Ammon's horn (tissue), 1 donor: ENCODE data around the gene MPG.
A peak's percentile ranks its signal among the peaks of the same experiment; 100 is the strongest.
"Not testable (repeated sequence)": the region's sequence is repeated elsewhere in the genome, so short reads cannot be mapped to it uniquely, and the experiment has no call there.

Source experiments
- DNase-seq: peaks from one replicate; pipeline ENCODE4 v3.0.0-alpha.2; 2016; ENCODE audit warnings: low spot score

The MPG gene

GRCh38 chr16:112153-112840 is 34.3 kb downstream of the MPG start:
- DNase-seq = no peak

DNA sequence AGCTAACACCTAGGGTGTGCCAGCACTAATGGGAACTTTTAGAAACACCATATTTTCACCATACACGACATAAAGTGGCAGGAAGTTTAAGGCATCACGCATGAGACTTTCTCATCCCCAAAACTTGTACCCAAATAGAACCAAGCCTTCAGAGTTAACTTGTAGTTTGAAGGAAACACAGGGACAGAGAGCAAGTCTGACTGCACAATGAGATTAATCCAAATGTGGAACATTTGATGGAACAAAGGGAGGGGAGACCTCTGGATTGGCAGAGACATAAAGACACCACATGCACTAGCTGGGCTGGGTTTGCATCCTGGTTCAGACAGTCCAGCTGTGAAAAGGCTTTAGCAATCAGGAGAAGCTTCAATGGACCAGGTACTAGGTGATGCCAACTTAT is 36.3 kb downstream of the MPG start:
- DNase-seq = no peak

- DNase-seq = no peak
These were observed 38.0 kb downstream of the MPG start for GRCh38 chr16:116015-116414.

GRCh38 chr16:117379-118365 is 39.6 kb downstream of the MPG start:
- peak; percentile 61 for DNase-seq

DNA sequence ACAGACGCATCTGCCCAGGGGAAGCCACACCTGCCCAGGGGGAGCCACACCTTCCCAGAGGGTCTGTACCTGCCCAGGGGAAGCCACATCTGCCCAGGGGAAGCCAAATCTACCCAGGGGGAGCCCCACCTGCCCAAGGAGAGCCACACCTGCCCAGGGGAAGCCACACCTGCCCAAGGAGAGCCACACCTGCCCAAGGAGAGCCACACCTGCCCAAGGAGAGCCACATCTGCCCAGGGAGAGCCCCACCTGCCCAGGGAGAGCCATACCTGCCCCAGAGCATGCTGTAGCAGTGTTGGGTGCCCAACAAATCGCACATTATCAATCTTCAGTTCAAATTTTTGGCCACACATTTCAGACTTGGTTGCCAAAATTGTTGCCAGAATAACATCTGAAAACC is 40.8 kb downstream of the MPG start:
- no peak for DNase-seq

- DNase-seq = no peak
These were observed 41.3 kb downstream of the MPG start for GRCh38 chr16:119295-119694.

GRCh38 chr16:119835-120491 is 41.9 kb downstream of the MPG start:
- no peak for DNase-seq

GRCh38 chr16:120756-121155 is 42.7 kb downstream of the MPG start:
- no peak for DNase-seq

DNA sequence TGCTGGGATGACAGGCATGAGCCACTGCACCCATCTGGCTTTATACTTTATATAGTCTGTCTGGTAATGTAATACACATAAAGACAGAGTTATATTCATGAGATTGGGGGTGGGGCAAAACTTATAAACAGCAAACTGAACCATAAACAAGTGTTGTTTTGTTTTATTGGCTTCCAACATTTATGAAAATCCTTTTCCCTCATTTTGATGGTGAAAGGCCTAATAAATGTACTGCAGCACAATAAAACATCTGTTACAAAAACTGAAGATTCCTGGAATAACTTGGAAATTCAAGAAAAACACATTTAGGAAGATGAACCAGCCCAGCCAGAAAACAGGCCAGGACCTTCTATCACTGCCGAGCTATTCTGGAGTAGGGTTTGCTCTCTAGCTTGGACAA is 44.3 kb downstream of the MPG start:
- no peak for DNase-seq

- DNase-seq = not testable (repeated sequence)
These were observed 45.7 kb downstream of the MPG start for GRCh38 chr16:123558-124350.

DNA sequence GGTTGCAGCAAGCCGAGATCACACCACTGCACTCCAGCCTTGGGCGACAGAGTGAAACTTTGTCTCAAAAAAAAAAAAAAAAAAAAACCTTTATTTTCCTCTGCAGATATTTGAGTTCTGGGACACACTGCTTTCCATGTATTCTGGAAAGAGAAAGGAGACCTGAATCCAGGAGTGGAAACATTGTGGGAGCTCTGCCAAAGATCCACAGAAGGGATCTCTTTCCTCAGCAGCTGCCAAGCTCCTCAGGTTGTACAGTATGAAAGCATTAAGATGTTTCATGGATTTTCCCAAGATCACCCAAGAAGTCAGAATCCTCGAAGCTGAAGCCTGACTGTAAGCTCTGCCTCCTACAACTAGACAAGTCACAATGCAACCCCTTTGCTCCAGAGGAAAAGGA is 47.0 kb downstream of the MPG start:
- DNase-seq = no peak

GRCh38 chr16:129075-129474 is 51.0 kb downstream of the MPG start:
- no peak for DNase-seq

- DNase-seq = no peak
These were observed 52.6 kb downstream of the MPG start for GRCh38 chr16:130533-131173.

DNA sequence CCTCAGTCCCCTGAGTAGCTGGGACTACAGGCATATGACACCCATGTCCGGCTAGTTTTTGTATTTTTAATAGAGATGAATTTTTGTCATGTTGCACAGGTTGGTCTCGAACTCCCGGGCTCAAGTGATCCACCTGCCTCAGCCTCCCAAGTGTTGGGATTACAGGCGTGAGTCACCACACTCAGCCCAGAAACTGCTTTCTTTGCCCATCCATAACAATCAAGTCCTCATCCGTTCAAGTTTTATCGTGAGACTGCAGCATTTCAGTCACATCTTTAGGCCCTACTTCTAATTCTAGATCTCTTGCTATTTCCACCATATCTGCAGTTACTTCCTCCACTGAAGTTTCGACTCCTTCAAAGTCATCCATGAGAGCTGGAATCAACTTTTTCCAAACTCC is 54.1 kb downstream of the MPG start:
- DNase-seq = no peak

DNA sequence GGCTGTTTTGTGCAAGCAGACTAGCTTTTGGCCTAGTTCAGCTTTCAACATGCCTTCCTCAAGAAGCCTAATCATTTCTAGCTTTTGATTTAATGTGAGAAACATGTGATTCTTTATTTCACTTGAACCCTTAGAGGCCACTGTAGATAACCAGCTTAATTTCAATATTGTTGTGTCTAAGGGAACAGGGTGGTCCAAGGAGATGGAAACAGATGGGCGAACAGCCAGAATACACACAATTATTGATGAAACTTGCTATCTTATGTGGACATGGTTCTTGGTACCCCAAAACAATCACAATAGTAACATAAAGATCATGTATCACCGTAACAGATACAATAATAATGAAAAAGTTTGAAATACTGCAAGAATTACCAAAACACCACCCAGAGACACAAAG is 55.7 kb downstream of the MPG start:
- no peak for DNase-seq
